NCI-H146 (cell line): ENCODE measurements around the gene CLCC1.
"Not testable (repeated sequence)": the region's sequence is repeated elsewhere in the genome, so short reads cannot be mapped to it uniquely, and the experiment has no call there.

ENCODE experiments used
- DNase-seq: peaks from one replicate; lab custom pipeline; 2025; lab: John Stamatoyannopoulos, UW

Gene CLCC1, protein sequence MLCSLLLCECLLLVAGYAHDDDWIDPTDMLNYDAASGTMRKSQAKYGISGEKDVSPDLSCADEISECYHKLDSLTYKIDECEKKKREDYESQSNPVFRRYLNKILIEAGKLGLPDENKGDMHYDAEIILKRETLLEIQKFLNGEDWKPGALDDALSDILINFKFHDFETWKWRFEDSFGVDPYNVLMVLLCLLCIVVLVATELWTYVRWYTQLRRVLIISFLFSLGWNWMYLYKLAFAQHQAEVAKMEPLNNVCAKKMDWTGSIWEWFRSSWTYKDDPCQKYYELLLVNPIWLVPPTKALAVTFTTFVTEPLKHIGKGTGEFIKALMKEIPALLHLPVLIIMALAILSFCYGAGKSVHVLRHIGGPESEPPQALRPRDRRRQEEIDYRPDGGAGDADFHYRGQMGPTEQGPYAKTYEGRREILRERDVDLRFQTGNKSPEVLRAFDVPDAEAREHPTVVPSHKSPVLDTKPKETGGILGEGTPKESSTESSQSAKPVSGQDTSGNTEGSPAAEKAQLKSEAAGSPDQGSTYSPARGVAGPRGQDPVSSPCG

DNA sequence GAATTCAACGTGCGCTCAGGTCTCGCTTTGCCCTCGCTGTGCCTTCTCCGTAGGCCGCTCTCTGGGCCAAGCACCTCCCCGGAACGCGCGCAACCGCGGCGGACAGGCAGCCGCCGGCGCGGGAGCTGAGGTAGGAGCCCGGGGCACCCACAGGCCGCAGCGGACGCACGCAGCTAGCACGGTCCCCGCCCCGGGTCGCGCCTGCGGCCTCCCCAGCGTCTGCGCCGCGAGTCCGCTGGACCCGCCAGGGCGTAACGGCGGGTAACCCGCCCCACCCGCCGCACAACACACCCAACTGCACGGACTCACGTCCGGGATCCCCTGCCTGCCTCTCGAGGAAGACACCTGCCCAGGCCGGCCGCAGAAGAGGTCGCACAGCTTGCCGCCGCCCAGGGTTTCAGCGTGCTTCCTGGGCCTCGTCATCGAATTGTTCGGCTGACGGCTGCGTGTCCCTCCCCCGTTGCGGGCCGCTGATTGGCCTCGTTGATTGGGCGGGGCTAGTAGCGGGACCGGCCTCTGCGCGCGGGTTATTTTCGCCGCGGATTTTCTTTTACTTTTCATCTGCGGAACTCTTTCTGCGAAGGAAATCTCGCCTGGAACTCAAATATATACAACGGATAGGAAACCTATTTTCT lies at the start of gene CLCC1:
CLCC1 (minus strand) TSS at position 433 of the 635 bp plus-strand sequence. CDS start 13,047 bp downstream, outside the sequence.
- peak; percentile 96 for DNase-seq

DNA sequence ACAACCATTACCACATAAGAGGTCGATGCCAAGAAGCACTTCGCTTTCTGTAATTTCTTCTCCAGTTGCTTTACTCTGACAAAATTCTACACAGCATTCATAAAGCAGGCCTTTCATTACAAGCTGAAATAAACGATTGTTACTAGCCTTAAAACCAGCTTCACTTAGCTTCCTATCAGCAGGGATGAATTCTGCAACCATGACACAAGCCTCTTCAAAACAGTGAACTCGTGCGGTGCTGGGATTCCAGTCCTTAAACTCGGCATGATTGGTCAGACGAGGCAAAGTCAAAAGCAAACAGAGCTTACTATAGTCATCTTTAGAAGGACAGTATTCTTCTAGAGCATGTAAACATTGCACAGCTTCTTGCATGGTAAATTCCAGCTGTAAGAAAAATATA lies 48.1 kb upstream of the CLCC1 start:
- DNase-seq = no peak

DNA sequence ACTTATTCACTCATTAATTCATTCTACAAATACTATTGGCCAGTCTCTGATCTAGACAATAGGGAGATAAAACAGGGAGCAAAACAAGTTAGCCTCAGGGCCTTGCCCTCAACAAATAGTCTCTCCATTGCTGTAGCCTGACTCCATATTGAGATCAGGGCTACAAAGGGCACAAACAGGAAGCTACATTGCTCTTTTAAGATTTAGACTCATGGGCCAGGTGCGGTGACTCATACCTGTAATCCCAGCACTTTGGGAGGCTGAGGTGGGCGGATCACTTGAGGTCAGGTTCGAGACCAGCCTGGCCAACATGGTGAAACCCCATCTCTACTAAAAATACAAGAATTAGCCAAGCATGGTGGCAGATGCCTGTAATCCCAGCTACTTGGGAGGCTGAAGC lies 33.3 kb upstream of the CLCC1 start:
- DNase-seq = not testable (repeated sequence)

DNA sequence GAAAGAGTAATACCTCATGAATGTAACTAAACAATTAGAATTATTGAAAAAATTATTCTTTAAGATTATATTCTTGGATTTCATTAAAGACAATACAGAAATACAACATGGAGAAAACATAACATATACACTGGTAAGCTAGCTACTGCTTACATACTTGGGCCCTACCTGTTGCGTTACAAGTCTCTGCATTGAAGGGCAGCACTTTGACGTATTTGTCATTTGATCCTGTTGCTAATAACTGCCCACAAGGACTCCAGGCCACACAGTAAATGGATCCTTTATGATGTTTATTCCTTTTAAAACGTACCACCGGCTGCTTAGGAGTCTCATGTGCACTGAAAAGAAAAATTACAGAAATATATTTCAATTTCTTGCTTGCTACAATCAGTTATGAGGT lies 19.8 kb upstream of the CLCC1 start:
- DNase-seq = no peak

DNA sequence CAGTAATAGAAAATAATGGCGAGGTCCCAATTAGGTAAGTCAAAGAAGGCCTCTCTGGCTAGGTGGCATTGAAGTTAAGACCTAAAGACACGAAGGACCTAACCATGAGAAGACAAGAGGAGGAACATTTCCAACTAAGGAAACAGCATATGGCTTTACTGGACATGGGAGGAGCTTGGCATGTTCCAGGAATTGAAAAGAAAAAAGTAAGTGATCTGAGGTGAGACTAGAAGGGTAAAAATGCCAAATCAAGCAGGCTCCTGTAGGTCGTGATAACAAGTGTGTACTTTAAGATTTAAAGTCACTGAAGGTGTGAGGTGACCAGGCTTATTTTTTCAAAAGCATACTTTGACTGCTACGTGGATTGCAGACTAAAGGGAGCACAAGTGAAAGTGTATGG lies 13.4 kb upstream of the CLCC1 start:
- no peak for DNase-seq

DNA sequence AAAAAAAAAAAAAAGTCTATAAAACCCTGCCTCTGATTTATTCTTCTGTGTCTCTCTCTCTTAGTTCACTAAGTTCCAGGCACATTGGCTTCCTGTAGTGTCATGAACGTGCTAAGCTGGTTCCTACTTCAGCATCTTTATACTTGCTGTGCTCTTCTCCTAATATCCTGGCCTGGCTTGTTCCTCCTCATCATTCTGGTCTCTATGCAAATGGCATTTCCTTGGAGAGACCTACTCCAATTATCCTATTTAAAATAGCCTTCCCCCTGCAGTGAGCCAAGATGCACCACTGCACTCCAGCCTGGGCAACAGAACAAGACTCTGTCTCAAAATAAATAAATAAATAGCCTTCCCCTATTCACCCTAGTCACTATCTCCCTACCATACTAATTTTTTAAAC lies 9.7 kb upstream of the CLCC1 start:
- DNase-seq = no peak

DNA sequence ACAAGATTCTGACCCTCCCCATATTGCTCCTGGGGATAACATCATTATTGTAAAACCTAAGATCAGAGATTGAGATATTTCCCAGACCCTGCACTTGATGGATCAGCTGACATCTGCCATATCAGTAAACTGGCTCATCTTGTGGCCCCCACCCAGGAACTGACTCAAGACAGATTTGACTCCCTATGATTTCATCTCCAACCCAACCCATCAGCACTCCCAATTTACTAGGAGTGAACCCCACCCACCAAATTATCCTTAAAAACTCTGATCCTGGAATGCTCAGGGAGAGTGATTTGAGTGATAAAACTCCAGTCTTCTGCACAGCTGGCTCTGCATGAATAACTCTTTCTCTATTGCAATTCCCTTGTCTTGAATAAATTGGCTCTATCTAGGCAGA lies 6.1 kb upstream of the CLCC1 start:
- DNase-seq = no peak

DNA sequence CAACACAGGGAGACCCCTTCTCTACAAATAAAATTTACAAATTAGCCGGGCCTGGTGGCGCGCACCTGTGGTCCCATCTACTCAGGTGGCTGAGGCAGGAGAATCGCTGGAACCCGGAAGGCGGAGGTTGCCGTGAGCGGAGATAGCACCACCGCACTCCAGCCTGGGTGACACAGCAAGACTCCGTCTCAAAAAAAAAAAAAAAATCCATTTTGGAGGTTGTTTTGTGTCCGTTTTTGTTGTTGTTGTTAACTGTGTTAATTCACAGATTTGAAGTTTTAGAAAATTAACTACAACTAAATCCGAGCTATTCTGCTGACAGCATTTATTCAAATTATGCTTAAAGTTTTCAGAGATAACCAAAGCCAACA lies 618 bp downstream of the CLCC1 start:
- DNase-seq = peak; percentile 54

DNA sequence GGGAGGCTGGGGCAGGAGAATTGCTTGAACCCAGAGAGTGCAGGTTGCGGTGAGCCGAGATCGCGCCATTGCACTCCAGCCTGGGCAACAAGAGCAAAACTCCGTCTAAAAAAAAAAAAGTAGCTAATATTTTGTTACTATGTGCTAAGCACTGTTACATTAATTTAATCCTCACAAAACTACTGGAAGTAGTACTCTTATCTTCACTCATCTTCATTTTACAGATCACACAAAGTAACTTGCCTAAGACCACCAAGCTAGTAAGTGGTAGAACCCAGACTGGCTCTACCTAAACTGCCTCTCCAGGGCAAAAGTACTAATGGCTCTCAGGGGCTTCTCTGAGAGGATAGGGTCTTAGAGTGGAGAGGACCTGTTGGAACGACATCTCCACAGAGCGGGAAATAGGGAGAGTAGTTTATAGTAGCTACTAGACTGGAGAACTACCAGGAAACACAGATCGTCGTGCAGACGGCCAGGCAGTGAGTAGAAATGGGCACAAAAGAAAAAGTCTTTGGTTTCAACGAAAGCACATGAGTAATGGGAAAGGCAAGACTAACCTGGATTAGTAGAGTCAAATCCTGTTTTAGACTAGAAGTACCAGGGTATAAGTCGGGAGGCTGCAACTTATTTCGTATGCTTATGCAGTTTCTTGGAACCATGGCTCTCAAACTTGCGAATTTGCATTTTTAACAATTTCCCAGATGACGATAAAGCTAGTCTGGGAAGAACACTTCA lies 1.4 kb downstream of the CLCC1 start:
- DNase-seq = no peak

DNA sequence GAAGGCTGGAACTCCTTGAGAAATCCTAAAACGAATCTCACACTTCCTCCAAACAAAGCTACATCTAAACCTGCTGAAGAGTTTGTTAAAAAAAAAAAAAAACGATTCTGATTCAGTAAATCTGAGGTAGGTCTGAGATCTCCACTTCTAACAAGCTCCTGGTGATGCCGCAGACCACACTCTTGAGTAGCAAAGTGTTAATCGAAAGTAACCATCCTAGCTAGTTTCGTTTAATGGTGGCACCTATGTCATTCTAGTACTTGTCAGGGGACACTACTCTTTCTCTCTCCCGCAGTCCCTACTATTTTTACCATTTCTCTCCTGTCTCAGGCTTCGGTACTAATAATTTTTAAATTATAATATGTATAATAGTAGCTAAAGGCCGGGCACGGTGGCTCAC lies 2.1 kb downstream of the CLCC1 start:
- no peak for DNase-seq

DNA sequence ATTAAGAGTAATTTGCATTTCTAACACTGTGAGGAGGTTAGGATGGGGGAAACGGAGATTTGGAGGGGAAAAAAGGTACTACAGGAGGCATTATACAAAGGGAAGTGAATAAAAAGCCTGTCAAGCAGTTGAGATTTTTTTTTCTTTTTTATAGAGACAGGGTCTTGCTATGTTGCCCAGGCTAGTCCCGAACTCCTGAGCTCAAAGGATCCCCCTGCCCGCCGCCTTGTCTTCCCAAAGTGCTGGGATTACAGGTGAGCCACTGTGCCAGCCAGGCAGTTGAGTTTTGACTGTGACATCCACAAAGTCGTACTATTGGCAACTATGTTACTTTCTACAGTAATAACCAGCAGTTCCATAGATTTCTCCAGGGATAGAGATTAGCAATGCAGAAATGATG lies 2.6 kb downstream of the CLCC1 start:
- DNase-seq = no peak

DNA sequence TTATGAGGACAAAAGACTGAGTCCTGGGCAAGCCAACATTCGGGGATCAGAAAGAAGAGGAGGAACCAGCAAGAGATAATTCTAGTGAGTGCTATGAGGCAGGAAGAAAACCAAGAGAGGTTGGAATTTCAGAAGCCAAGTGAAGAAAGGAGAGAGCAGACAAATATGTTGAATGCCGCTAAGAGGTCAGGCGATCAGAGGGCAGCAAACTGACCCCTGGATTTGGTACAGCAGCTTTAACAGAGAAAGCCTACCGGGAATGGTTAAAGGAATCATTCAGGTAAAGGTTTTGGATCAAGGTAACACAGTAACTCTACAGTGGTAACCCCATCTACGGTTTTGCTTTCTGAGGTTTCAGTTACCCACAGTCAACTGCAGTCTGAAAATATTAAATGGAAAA lies 5.4 kb downstream of the CLCC1 start:
- no peak for DNase-seq

DNA sequence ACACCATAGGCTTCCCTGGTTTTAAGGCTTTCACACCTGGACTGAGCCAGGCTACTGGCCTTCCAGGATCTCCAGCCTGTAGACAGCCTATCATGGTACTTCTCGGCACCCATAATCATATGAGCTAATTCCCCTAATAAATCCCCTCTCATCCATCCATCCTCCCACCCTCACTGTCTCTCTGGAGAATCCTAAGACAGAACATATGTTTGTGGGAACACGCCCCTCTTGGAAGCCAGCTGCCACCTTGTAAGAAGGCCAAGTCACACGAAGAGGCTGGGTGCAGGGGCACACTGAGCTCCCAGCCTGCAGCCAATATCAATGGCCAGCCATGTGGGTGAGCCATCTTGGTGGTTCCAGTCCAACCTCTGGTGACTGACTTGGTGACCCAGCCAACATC lies 7.4 kb downstream of the CLCC1 start:
- no peak for DNase-seq

DNA sequence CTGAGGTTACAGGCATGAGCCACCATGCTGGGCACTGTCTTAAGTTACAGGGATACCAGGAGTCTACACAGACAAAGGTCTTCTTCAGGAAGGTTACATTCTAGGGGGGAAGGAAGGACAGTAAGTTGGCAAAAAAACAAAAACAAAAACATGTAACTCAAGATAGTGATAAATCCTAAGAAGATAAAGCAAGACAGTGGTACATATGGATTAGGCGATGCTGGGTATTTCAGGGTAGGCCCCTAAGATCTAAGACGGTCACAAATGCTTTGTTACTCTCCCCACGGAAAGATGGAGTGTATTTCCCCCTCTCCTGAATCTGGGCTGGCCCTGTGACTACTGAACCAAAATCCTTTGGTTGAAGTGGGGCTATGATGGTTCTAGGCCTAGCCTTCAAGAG lies 8.2 kb downstream of the CLCC1 start:
- DNase-seq = no peak

DNA sequence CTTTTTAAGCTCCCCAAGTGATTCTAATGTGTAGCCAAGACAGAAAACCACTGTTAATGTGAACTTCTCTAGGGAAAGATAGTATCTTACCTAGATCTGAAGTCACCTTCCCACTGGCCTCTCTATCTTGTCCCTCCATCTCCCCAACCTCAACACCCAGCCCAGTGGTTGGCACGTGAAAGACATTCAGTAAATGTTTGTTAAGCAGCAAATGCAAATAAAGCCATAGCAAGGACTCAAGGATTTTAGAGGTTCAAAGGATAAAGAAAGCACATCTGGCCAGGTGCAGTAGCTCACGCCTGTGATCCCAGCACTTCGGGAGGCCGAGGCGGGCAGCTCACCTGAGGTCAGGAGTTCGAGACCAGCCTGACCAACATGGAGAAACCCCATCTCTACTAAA lies 9.8 kb downstream of the CLCC1 start:
- DNase-seq = no peak

DNA sequence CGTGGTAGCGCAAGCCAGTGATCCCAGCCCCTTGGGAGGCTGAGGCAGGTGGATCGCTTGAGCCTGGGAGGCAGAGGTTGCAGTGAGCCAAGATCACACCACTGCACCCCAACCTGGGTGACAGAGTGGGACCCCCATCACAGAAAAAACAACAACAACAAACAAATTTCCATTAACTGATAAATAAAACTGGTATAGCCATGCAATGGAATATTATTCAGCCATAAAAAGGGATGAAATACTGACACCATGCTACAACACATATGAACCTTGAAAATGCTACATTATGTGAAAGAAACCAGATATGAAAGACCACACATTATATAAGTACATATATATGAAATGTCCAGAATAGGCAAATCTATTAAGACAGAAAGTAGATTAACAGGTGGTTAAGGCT lies 12.0 kb downstream of the CLCC1 start:
- no peak for DNase-seq

DNA sequence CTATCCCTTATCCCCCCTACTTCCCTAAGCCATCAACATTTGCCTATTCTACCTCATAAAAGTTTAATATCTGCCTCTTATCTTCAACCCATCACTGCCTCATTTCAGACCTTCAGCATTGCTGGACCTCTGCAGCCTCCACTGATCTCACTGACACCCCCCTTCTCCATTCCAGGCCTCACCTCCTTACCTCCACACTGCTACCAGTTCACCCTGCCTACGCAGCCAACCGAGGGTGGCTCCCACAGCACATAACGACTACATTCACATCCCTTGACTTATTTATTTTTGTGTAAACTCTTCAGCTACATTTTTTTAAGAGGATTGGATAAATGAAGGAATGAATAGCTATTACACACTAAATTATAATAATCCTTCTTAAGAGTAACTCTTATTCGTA lies 14.2 kb downstream of the CLCC1 start:
- DNase-seq = no peak

DNA sequence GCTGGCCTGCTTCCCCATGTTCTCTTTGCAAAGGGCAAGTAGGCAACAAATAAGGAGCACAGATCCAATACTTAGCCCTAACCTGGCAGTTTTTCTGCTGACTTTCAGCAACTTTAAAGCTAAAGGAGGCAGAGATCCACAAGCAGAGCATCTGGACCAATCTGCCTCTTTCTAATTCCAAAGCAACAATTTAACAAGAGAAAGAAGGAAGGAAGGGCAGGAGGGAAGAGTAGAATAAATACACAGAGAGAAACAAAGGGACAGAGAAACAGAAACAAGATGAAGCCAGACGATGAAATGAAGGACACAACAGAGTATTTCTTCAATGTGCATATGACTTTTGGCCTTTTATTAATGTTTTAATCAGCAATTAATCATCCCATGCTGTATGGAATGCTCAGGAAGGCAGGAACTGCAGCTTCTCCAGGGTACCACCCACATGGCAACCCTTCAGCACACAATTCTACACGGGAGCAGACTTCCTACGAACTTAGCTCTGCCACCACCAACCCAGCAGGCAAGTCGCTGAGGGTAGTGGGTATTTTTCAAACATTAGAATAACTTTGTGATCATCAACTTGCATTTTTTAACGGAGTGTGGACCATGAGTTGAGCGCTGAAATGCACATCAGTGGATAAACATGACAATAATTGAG lies 15.3 kb downstream of the CLCC1 start:
- no peak for DNase-seq

DNA sequence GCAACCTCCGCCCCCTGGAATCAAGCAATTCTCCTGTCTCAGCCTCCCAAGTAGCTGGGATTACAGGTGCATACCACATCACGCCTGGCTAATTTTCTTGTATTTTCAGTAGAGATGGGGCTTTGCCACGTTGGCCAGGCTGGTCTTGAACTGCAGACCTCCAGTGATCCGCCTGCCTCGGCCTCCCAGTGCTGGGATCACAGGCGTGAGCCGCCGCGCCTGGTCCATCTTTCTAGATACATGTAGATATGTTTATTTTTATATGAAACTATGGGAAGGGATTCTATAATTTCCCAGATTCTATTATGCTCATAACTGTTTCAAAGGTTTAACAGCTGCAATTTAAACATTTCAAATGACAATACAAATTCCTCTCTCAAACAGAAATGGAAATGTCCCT lies 27.1 kb downstream of the CLCC1 start:
- DNase-seq = no peak

DNA sequence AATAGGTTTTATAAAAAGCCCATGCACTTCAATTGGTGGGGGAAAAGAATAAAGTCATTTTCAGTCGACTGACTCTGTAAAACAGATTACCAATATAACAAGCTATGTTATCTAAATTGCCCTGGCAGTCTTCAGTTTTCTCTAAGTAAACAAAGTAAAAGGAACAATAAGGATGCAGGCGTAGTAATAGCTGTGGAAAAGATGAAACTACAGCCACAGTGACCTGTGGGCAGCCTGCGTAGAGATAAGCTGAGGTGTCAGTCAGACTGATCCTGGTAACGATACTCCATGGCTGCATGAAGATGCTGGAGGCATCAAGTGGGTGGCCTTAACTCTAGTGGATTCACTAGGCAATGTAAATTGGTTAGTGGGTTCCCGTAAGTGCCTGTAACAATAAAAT lies 29.3 kb downstream of the CLCC1 start:
- no peak for DNase-seq

DNA sequence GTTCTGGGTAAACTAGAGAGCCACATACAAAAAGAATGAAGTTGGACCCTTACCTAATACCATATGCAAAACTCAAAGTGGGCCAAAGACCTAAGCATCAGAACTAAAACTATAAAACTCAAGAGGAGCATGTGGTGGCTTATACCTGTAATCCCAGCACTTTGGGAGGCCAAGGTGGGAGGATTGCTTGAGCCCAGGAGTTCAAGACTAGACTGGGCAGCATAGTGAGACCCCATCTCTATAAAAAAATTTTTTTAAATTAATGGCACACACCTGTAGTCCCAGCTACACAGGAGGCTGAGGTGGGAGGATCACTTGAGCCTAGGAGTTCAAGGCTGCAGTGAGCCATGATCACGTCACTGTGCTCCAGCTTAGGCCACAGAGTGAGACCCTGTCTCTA lies 35.7 kb downstream of the CLCC1 start:
- DNase-seq = not testable (repeated sequence)

DNA sequence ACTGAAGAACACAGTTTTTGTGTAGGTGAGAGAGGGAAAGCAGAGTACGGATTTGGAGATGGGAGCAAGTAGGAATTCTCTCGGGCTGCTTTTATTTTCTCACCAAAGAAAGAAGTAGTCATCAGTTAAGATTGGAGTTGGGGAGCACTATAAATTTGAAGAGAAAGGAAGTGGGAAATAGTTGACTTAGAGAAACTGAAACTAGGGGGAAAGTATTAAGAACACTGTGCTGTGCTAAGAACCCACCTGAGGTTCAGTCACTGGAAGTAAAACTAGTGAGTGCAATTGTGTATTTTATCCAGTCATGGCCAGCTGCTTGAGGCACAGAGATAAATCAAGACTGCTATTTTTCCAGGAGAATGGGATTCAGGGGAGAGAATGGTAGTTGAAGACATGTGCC lies 37.4 kb downstream of the CLCC1 start:
- DNase-seq = no peak
